H54 (cell line): ENCODE measurements around the gene NUP210.
A peak's percentile ranks its signal among the peaks of the same experiment; 100 is the strongest.

ENCODE experiments used
- DNase-seq: peaks from one replicate; pipeline ENCODE4 v3.0.0; 2011; ENCODE audit warnings: low spot score, mixed read lengths; ENCODE audit not compliant: insufficient read length
- FAIRE-seq: peaks from 3 replicates; lab custom pipeline; 2011; peaks lifted over from hg19 to GRCh38; lab: Jason Lieb, UNC
- POLR2A ChIP-seq: IDR thresholded peaks from 2 replicates; pipeline ENCODE4 v1.6.1; 2011; ENCODE audit warnings: low read depth, mild to moderate bottlenecking, low read length

NUP210 gene

DNA sequence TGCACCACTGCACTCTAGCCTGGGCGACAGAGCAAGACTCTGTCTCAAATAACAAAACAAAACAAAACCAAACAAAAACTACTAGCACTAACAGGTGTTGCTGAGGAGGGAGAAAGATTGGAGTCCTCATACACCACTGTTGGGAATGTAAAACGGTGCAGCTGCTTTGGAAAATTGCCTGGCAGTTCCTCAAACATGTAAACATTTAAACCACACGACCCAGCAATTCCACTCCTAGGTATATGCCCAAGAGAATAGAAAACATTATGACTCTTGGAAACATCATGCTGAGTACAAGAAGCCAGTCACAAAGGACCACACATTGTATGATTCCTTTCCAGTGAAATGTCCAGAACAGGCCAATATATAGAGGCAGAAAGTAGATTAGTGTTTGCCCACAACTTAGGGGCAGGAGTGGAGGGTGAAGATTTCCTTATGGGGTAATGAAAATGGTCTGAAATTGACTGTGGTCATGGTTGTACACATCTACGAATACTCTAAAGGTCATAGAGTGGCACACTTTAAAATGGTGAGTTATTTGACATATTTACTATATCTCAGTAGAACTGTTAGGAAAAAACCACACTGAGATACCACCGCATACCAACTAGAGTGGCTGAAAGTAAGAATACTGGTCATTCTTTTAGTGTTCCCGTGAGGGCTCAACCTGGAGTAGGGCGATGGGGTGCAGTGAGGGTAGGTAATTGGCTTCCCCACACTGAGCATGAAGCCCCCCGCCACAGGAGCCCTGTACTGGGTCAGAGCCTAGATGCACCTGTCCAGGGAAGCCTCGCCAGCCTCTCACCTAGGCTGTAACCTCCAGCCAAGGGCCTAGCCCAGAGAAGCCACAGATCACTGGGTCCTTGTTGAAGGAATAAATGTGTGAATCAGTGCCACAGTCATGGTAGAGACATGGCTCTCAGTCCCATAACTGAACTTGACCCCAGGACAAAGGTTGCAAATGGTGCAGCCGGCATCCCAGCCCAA lies 131.1 kb downstream of the NUP210 start:
- DNase-seq (no peak), FAIRE-seq (no peak)
- no peak for TF ChIP-seq POLR2A

DNA sequence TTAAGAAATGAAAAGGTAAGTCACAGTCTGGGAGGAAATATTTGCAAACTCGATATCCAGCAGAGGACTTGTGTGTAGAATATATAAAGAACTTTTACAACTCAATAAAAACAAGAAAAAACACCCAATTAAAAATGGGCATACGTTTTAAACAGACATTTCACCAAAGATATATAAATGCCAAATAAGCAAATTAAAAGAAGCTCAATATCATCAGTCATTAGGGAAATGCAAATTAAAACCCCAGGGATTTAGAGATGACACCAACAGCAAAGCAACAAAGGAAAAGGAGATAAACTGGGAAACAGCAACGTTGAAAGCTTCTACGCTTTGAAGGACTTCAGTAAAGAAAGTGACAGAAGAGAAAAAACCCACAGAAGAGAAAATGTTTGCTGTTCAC lies 132.3 kb downstream of the NUP210 start:
- FAIRE-seq (no peak), DNase-seq (no peak)
- no peak for TF ChIP-seq POLR2A

DNA sequence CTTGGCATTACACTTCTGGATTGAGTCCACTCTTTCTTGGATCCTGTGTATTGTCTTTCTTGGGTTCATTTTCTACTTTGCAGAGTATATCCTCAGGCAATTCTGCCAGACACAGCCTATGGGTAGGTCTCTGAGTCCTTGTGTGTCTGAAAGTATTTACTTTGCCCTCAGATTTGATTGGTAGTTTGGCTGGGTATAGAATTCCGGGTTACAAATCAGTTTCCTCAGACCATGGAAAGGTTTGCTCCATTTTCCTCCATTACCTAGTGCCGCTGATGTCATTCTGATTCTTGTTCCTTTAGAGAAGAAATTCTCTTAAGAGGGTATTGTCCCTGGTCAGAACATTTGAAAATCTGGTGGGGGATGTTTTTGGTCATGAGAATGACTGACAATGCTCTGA lies 133.2 kb downstream of the NUP210 start:
- DNase-seq (no peak), FAIRE-seq (no peak)

DNA sequence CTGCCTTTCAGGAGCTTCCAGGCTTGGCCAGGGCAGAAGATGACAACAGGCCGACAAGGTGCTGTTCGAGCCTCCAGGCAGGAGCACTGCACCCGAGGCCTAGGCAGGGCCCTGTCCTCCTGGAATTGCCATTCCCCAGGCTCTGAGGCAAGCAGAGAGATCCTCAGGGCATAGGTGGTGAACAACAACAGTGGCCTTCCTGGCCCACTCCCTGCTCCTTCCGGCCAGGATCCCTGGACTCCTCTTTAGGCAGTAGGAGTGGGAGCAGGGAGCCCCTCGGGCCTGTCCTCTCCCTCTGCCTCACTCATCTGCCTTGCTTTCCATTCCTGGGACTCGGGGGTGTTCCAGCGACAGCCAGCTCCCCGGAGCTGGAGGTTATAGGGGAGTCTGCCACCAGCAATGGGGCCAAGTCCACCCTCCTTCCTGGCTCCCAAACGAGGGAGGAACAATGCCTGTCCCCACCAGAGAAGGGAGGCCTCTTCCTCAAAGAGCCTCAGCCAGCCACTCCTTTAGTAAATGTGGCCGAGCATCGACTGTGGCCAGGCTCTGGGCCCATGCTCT lies 135.0 kb downstream of the NUP210 start:
- DNase-seq = no peak
- FAIRE-seq = no peak
- no peak for TF ChIP-seq POLR2A

More for the DNA sequence above, 133.2 kb downstream of the NUP210 start:
- no peak for TF ChIP-seq POLR2A

DNA sequence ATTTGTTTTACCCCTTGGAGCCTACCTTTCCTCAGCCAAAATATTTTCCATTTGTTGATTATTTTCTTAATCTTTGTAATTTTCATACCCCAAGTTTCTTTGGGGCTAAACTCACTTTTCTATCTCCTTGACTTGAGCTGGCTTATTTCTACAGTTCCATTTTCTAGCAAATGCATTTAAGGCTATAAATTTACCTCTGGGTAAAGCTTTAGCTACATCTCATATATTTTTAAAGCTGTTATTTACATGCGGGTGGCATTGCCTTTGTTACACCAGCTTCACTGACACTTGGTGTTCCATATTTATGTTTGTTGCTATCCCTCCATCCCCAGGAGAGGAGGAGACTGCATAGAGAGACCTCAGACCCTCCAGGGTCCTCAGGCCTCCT lies 136.3 kb downstream of the NUP210 start:
- DNase-seq (no peak), FAIRE-seq (no peak)
- TF ChIP-seq POLR2A = no peak

DNA sequence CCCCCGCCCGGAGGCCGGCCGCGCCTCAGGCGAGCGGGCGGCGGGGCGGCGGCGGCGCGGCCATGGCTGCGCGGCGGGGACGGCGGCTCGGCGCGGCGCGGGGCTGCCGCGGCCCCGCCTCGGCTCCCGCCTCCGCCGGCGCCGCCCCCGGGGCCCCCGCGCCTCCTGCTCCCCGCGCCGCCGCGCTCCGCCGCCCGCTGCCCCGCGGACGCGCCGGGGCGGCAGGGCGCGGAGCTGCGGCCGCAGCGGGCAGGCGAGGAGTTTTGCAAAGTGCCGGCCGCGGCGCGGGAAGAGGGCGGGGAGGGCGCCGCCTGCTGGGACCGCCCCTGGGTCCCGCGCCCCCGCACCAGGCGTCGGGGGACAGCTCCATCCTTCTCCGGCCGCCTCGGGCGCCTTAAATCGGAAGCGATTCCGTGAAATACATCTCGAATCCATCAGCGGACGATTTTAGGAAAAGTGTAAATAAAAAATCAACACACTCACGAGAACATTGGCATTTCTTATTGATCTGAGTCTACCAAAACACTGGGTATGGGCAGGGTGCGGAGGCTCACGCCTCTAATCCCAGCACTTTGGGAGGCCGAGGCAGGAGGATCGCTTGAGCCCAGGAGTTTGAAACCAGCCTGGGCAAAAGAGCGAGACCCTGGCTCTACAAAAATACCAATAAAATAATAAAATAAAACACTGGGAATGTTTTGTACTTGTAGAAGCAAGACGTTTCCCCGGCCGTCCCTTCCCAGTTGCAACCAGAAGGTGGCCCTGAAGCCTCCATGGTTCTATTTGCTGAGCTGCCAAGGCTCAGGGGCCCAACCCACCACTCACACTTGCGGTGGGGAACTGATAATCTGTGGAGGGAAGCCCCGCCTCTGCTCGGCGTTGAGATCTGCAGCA lies 136.9 kb downstream of the NUP210 start:
- TF ChIP-seq POLR2A = no peak
- DNase-seq (no peak), FAIRE-seq (no peak)

DNA sequence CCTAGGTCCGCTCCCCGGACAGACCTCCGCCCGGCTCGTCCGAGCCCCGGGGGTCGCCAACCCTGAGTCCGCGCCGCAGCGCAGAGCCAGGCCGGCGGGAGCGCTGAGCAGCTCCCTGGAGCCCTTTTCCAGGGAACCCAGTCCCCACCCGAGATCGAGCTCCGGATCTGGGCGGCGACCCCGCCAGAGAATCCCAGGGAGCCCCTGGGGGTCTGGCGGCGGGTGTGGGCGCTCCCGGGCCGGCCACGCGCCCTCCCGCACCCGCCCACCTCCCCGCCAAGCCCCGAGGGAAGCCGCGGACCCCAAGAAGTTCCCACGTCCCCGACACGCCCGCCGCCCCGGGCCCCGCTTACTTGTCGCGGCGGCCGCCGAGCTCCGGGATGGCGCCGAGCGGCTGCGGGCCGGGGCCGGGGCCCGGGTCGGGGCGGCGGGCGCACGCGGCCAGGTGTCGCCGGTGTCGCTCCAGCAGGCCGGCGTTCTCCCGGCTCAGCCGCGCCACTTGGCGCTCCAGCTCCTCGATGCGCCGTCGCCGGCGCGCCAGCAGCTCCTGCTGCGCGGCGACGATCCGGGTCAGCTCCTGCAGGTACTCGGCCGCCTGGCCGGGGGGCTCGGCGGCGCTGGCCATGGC lies 137.7 kb downstream of the NUP210 start:
- no peak for DNase-seq
- TF ChIP-seq POLR2A = no peak
- no peak for FAIRE-seq

DNA sequence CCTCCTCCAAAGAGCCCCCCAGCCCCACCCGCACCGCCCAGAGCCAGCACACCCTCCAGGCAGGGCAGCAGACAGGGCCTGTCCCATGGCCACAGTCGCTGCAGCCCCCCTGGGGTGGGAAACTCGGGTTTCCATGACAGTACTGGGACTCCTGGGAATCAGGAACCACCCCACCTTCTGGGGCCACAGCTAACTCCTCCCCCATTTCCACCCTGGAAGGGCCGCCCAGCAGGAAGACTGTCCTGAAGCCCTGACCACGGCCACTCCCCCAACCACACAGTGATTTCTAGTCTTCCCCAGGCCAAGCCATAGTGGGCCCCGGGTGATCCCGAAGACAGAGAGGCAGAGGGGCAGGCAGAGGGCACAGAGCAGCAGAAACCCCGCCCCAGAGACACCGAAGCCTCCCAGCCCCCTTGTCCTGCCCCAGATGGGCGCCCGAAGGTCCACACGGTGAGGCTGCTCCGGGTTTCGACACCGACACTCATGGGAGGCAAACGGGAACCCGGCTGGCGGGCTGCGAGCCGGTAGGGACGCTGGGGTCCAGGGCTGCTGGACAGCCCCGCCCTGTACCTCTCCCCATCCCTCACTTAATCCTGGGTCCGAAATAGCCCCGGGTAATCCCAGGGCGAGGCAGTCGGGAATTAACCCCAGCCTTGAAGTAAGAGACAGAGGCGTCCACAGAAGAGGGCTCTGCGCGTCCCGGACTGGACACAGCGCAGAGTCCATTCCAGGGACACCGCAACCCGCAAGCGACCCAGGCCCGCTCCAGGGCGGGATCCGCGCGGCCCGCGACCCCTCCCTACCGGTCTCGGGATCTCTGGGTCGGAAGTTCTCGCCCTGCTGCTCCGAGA lies 138.4 kb downstream of the NUP210 start:
- DNase-seq (peak; percentile 60), FAIRE-seq (no peak)
- TF ChIP-seq POLR2A = no peak

DNA sequence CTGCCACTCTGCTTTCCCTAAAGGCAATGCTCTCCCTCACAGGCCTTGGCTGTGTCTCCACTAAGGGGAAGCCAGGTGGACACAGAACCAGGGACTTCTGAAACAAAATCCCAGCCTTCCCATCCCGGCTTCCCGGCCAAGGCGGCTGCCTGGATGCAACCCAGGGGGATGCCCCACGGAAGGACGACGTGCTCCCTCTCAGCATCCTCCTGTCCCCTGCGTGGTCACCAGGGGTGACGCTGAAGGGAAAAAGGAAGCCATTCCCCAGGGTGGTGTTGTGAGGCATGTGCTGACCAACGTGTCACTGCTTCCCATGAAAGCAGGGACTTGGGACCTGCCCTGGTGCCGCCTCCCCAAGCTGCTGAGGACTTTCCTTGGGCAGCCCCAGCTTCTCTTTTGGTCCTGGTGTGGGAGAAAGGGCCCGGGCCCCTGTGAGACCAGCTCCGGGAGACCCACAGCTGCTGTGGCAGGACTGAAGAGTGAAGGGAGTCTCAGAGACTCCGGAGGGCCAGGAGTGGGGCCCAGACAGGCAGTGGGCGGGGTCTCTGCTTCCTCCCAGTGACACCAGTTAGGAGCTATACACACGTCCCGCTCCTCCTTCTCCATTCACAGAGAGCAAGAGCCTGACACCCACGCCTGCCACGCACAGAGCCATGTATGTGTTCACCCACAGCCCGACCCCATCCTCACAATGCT lies 139.2 kb downstream of the NUP210 start:
- FAIRE-seq (no peak), DNase-seq (no peak)
- TF ChIP-seq POLR2A = no peak

DNA sequence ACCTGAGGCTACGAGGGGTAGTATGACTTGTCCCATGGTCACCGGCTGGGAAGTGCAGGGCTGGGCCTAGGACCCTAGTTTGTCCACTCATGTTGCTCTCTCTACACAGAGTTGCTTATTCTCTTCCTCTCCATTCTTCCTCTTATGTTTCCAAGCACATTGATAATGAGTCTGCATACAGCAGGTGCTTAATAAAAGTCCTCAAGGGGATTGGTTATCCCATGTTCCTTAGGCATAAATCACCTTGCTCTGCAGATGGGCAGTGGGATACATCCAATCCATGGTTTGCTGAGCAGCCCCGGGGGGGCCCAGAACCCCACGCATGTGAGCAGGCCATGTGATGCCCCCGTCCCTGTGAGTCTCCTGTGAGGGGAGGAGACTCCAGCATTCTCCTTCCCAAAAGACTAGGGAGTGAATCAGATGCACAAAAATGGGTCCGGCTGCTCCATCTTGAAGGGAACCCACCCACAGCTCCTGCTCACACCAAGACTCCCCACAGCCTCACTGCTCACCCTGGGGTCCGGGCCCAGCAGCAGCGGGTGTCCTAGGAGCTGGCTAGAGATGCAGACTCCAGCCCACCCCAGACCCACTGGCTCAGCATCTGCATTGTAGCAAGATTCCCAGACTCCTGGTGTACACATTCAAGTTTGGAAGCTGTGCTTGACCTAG lies 139.9 kb downstream of the NUP210 start:
- DNase-seq (no peak), FAIRE-seq (no peak)
- no peak for TF ChIP-seq POLR2A

DNA sequence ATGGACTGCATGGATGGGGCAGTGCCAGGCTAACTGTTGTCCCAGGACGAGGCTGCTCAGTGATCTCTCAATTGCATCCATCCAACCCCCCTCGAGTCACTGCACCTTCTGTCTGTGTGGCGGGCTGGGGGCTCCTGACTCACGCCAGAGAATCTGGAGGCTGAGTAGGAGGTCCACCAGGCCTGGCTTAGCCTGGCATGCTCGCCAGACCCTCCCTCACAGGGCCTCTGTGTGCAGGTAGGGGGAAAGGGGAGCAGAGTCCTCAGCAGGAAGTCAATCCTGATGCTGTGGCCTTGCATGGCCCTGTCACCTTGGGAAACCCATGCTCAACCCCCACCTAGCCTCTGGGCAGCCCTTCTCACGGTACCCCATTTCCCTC lies 140.6 kb downstream of the NUP210 start:
- FAIRE-seq (no peak), DNase-seq (no peak)
- TF ChIP-seq POLR2A = no peak
